ENCODE measurements around the gene ERGIC1.
A peak's percentile ranks its signal among the peaks of the same experiment; 100 is the strongest.
"Not testable (repeated sequence)": the region's sequence is repeated elsewhere in the genome, so short reads cannot be mapped to it uniquely, and the experiment has no call there.

The ERGIC1 gene, protein sequence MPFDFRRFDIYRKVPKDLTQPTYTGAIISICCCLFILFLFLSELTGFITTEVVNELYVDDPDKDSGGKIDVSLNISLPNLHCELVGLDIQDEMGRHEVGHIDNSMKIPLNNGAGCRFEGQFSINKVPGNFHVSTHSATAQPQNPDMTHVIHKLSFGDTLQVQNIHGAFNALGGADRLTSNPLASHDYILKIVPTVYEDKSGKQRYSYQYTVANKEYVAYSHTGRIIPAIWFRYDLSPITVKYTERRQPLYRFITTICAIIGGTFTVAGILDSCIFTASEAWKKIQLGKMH

DNA sequence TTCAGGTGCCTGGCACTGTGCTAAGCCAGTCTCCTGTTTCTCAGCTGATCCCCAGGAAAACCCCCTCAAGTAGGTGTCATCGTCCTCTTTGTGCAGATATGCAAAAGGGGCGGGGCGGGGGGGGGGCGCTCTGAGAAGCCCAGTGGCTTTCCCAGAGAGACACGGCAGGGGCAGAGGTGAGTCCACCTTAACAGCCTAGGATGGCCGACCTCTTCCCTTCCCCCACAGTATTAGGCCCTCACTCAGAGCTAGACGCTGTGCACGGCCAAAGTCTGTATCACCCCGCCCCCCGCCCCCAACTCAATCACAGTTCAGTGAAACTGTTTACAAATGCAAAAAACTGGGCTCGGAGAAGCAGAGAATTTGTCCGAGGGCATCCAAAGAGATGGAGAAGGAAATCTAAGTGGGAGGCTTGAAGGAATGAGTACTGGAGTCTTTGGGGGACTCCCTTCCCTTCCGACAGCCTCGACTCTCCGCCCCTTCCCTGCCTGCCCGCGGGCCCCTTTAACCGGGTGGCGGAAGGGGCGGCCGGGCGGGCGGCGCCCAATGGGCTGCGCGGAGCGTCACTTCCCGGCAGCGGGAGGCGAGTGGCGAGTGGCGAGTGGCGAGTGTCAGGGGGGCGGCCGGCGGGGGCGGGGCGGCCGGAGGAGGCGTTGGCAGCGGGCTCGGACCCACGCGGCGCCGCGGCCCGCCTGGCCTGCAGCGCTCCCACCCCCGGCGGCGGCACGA lies at the start of gene ERGIC1:
ERGIC1 (plus strand) TSS at position 566 of the 729 bp plus-strand sequence; CDS start at position 729, 163 bp downstream.
- Mint-ChIP-seq H3K36me3 (ENCODE audit: low read depth) (no peaks in the 10 kb centered on the region), H3K4me3 (peak within 1 kb of the TSS; percentile 85), H3K27ac (no peak within 1 kb of the TSS), H3K4me1 (peaks cover 73% of the 10 kb centered on the region), H3K9me3 (no peaks in the 10 kb centered on the region), H3K27me3 (ENCODE audit: low read depth, poor library complexity) (no peaks in the 10 kb centered on the region)
- DNase-seq = peak; percentile 78
- TF ChIP-seq, protein P1, sequence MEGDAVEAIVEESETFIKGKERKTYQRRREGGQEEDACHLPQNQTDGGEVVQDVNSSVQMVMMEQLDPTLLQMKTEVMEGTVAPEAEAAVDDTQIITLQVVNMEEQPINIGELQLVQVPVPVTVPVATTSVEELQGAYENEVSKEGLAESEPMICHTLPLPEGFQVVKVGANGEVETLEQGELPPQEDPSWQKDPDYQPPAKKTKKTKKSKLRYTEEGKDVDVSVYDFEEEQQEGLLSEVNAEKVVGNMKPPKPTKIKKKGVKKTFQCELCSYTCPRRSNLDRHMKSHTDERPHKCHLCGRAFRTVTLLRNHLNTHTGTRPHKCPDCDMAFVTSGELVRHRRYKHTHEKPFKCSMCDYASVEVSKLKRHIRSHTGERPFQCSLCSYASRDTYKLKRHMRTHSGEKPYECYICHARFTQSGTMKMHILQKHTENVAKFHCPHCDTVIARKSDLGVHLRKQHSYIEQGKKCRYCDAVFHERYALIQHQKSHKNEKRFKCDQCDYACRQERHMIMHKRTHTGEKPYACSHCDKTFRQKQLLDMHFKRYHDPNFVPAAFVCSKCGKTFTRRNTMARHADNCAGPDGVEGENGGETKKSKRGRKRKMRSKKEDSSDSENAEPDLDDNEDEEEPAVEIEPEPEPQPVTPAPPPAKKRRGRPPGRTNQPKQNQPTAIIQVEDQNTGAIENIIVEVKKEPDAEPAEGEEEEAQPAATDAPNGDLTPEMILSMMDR (IDR thresholded peaks at IDR 0.05) = no peak

DNA sequence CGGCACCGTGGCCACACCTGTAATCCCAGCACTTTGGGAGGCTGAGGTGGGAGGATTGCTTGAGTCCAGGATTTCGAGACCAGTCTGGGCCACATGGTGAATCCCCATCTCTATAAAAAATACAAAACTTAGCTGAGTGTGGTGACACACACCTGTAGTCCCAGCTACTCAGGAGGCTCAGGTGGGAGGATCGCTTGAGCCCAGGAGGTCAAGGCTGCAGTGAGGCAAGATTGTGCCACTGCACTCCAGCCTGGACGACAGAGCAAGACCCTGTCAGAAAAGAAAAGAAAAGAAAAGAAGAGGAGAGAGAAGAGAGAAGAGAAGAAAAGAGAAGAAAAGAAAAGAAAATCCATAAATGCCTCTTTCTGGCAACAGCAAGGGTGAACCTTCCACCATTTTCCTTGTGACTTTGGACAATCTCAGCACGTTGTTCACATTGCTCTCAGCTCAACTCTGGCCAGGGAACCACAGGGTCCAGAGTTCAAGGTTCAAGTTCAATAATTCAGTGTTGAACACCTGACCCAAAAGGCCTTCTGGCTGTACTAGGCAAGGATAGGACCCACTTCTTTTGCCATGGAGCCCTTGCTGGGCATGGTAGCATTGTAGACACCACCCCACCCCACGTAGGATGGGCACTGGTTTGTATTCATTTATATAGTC lies 48.5 kb upstream of the ERGIC1 start:
- no peak for DNase-seq
- Mint-ChIP-seq H3K4me1 (peaks cover 22% of the 10 kb centered on the region), H3K27me3 (ENCODE audit: low read depth, poor library complexity) (peaks cover 11% of the 10 kb centered on the region), H3K9me3 (no peaks in the 10 kb centered on the region), H3K4me3 (no peak overlapping the region), H3K36me3 (ENCODE audit: low read depth) (no peaks in the 10 kb centered on the region), H3K27ac (no peak overlapping the region)
- TF ChIP-seq, protein P1 (IDR thresholded peaks at IDR 0.05) = no peak

DNA sequence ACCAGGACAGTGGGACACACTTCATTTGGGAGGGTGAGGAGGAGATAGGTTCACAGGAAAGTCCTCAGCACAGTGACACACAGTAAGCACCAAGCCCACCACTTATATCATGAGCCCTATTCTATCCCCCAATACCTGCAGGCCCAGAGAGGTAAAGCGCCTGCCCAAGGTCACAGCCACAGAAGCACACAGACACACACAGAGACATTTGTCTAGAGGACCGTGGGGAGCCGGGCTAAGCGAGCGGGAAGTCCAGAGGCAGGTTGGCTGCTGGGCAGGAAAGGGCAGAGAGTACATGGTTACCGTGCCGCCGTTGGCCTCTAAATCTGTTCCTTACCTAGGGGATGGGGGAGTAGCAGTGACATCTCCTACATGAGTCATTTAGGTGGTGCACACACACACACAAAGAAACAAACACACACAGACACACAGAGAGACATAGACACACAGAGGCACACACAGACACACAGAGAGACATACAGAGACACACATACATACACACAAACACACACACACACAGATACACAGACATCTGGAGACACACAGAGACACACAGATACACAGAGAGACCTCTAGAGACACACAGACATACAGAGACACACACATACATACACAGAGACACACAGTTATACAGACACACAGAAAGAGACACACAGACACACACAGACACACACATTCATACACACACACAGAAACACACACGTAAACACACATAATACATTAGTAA lies 47.2 kb upstream of the ERGIC1 start:
- Mint-ChIP-seq H3K4me1 (peaks cover 29% of the 10 kb centered on the region), H3K9me3 (no peaks in the 10 kb centered on the region), H3K36me3 (ENCODE audit: low read depth) (no peaks in the 10 kb centered on the region), H3K4me3 (no peak overlapping the region), H3K27ac (no peak overlapping the region), H3K27me3 (ENCODE audit: low read depth, poor library complexity) (peaks cover 3% of the 10 kb centered on the region)
- TF ChIP-seq, protein P1 (IDR thresholded peaks at IDR 0.05) = no peak
- no peak for DNase-seq

DNA sequence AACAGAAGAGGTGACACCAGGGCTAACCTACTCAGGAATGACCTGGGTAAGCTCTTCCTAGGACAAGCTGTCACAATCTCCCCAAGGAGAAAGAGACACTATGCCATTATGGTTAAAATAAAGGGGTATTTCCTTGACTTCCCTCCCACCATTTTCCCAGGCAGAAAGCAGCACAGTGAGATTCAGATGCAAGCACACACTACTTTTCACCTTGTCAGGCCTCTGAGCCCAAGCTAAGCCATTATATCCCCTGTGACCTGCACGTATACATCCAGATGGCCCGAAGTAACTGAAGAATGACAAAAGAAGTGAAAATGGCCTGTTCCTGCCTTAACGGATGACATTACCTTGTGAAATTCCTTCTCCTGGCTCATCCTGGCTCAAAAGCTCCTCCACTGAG lies 46.5 kb upstream of the ERGIC1 start:
- not testable (repeated sequence) for H3K27me3 Mint-ChIP-seq (ENCODE audit: low read depth, poor library complexity); H3K36me3 Mint-ChIP-seq (ENCODE audit: low read depth); H3K27ac Mint-ChIP-seq; DNase-seq; H3K4me3 Mint-ChIP-seq; H3K9me3 Mint-ChIP-seq
- peaks cover 30% of the 10 kb centered on the region for H3K4me1 Mint-ChIP-seq

DNA sequence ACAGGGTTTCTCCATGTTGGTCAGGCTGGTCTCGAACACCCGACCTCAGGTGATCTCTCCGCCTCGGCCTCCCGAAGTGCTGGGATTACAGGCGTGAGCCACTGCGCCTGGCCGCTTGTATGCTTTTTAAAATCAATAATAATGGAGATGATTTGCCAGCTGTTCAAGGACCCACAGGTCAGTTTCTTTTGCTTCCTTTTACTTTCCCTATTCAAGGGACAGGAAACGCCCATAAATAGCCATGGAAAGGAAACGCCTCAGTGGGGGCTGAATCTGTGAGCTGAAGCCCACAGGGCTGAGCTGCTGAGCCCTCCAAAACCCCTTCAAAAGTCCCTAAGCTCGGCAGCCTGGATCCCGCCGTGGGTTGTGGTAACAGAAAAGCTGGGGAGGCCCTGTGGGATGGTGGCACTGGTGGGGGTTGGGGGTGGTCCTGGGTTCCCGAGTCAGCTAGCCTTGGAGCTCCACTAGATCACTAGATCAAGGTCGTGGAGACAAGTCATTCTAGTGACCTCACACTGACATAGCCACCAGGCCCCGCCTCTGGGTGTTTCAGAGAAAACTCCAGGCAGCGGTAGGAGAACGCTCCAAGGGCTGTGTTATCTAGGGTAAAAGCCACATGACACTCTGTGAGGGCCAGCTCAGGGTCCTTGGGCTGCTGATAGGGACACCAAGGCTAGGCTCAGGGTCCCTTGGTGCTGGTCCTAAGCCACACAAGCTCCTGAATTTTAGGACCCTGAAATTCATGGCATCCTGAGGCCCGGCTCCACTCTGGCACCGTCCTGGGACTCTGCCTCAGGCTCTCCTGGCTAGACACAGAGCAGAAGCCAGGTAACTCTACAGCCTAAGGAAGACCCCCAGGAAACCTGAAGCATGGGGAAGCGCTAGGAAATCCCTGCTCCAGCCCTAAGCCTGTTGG lies 45.0 kb upstream of the ERGIC1 start:
- Mint-ChIP-seq H3K4me1 (peaks cover 35% of the 10 kb centered on the region), H3K9me3 (no peaks in the 10 kb centered on the region), H3K4me3 (no peak overlapping the region), H3K27ac (no peak overlapping the region), H3K27me3 (ENCODE audit: low read depth, poor library complexity) (peaks cover under 1% of the 10 kb centered on the region), H3K36me3 (ENCODE audit: low read depth) (no peaks in the 10 kb centered on the region)
- TF ChIP-seq, protein P1 (IDR thresholded peaks at IDR 0.05) = no peak
- no peak for DNase-seq

Data from nephron progenitor cell (in vitro differentiated cells).